ENCODE data around the gene FAXDC2. TPM values are rescaled to one million over a fixed set of nuclear protein-coding genes. Genes with fewer than 3 reads are reported as not detected.
A peak's percentile ranks its signal among the peaks of the same experiment; 100 is the strongest.

Gene FAXDC2
- total and polyA plus RNA-seq, 2 of the 8 experiments (the other 6 are each of a cell fraction or from before 2014, with no cell fraction given) = 3.7 to 5.9 TPM

GRCh38 chr5:154868702-154869101 is 18.3 kb upstream of the FAXDC2 start:
- no peak overlapping the region for H3K56ac ChIP-seq (replicated peaks; ENCODE audit: insufficient read length, low read depth, low read length)
- no peaks in the 10 kb centered on the region; the same call in 1 of the 2 replicates for H3K79me1 ChIP-seq (ENCODE audit: low read depth, low read length)
- H2BK5ac ChIP-seq (ENCODE audit: low read depth, low read length) = no peak overlapping the region
- no peak overlapping the region for H2AFZ ChIP-seq (ENCODE audit: low read length)
- H3K18ac ChIP-seq (ENCODE audit: extremely low read depth, low read length) = no peak overlapping the region
- H3K4ac ChIP-seq (replicated peaks; ENCODE audit: insufficient read length, low read depth, low read length) = no peak overlapping the region
- peak; percentile 56 to 68 for TF ChIP-seq RAD21 (IDR thresholded peaks at IDR 0.05 in 1 of 2, conservative IDR thresholded peaks at IDR 0.05 in 1 of 2; ENCODE audit: low read depth in 2 of 2, low read length in 2 of 2)
- no peak for TF ChIP-seq TAF7 (optimal IDR thresholded peaks at IDR 0.05; ENCODE audit: borderline replicate concordance, low read depth, low read length)
- TF ChIP-seq TBP (IDR thresholded peaks at IDR 0.05; ENCODE audit: low read depth, low read length) = no peak
- peak in 2 of 3 experiments; percentile 38 to 39; a peak in 3 of 4 replicates for TF ChIP-seq CTCF (IDR thresholded peaks at IDR 0.05; ENCODE audit: control extremely low read depth in 1 of 3, insufficient read depth in 1 of 3, low read depth in 1 of 3, low read length in 3 of 3)
- H3K4me1 ChIP-seq (replicated peaks in 1 of 4; ENCODE audit: control insufficient read depth in 3 of 4, insufficient read depth in 4 of 4, low read length in 3 of 4) = no peaks in the 10 kb centered on the region
- 79% methylated on average over 5 of the region's 5 CpGs; no CpG with 5 or more reads in 1 of the 2 experiments for WGBS, 2 experiments (ENCODE audit: extremely low coverage in 1 of 2, insufficient coverage in 1 of 2, insufficient read length in 1 of 2, insufficient replicate concordance in 2 of 2, low coverage in 1 of 2, low lambda C conversion rate in 2 of 2, missing lambda C conversion rate in 1 of 2)
- no peak overlapping the region for H3K4me2 ChIP-seq (ENCODE audit: insufficient read depth in 1 of 2, low read depth in 2 of 2, low read length in 2 of 2)
- DNase-seq (ENCODE audit: low read depth in 1 of 2, low spot score in 2 of 2) (no peak), FAIRE-seq (no peak)
- no peak overlapping the region for H3K14ac ChIP-seq (ENCODE audit: insufficient read length)
- no peak overlapping the region for H2BK20ac ChIP-seq (ENCODE audit: low read length)
- no peak overlapping the region for H2BK15ac ChIP-seq (ENCODE audit: low read length)
- no peaks in the 10 kb centered on the region for H3K9me3 ChIP-seq (ENCODE audit: insufficient read depth in 2 of 2, low read depth in 1 of 2, low read length in 1 of 2)
- H4K91ac ChIP-seq (replicated peaks; ENCODE audit: insufficient read length, low read length) = no peak overlapping the region
- H4K8ac ChIP-seq (ENCODE audit: extremely low read depth, insufficient read depth, low read length) = no peak overlapping the region
- H3K9ac ChIP-seq (replicated peaks in 1 of 4; ENCODE audit: extremely low read depth in 1 of 4, low read depth in 3 of 4, low read length in 3 of 4) = no peak overlapping the region
- no peak overlapping the region for H2AK5ac ChIP-seq (ENCODE audit: low read depth, low read length)
- peaks cover 0 to 5% of the 10 kb centered on the region in 2 experiments for H4K20me1 ChIP-seq (replicated peaks in 1 of 2; ENCODE audit: control insufficient read depth in 1 of 2, insufficient read depth in 2 of 2, low read length in 2 of 2)
- no peaks in the 10 kb centered on the region; a peak in 1 of 7 replicates for H3K27me3 ChIP-seq (replicated peaks in 1 of 4; ENCODE audit: control insufficient read depth in 3 of 4, extremely low read depth in 1 of 4, insufficient read depth in 3 of 4, low read length in 3 of 4)
- H4K5ac ChIP-seq (ENCODE audit: insufficient read length, low read depth, low read length) = no peak overlapping the region
- H3K79me2 ChIP-seq (ENCODE audit: control insufficient read depth in 1 of 2, insufficient read depth in 2 of 2, low read length in 2 of 2) = peaks cover 0 to 14% of the 10 kb centered on the region in 2 experiments; a peak in 2 of 4 replicates
- no peaks in the 10 kb centered on the region for H3K23me2 ChIP-seq (ENCODE audit: low read depth, low read length)
- H3K27ac ChIP-seq (ENCODE audit: low read depth, low read length) = no peak overlapping the region
- H2BK120ac ChIP-seq (replicated peaks; ENCODE audit: low read depth, low read length) = no peak overlapping the region
- no peak overlapping the region for H3K4me3 ChIP-seq (ENCODE audit: extremely low read depth in 1 of 4, insufficient read depth in 2 of 4, low read depth in 3 of 4, low read length in 4 of 4)
- POLR2A ChIA-PET (ENCODE audit: partially characterized antibody) = interaction anchor here (1.2 to 2.6 kb wide), 5 partner anchors 9 to 16 kb away, joined by 3 to 13 read pairs (median 8); partner anchors contain the start of gene CNOT8
- no peak overlapping the region for H3K23ac ChIP-seq (ENCODE audit: insufficient read length)
- H2BK12ac ChIP-seq (ENCODE audit: low read depth, low read length) = no peak overlapping the region
- H3K36me3 ChIP-seq (ENCODE audit: control insufficient read depth in 2 of 4, insufficient read depth in 4 of 4, low read length in 3 of 4) = peaks cover 16 to 57% (median 36%) of the 10 kb centered on the region in 4 experiments
- CTCF ChIA-PET (ENCODE audit: partially characterized antibody) = interaction anchor here (0.6 to 1.9 kb wide), 11 partner anchors 8 to 218 kb away, joined by 3 to 9 read pairs (median 3); no protein-coding TSS in a partner anchor
